COR-L47 (cell line): ENCODE data around the gene B9D1.

Experiments used
- DNase-seq: peaks from one replicate; lab custom pipeline; 2025; lab: John Stamatoyannopoulos, UW

Gene B9D1

GRCh38 chr17:19388791-19389785 lies 26.6 kb upstream of the B9D1 start:
- no peak for DNase-seq

DNA sequence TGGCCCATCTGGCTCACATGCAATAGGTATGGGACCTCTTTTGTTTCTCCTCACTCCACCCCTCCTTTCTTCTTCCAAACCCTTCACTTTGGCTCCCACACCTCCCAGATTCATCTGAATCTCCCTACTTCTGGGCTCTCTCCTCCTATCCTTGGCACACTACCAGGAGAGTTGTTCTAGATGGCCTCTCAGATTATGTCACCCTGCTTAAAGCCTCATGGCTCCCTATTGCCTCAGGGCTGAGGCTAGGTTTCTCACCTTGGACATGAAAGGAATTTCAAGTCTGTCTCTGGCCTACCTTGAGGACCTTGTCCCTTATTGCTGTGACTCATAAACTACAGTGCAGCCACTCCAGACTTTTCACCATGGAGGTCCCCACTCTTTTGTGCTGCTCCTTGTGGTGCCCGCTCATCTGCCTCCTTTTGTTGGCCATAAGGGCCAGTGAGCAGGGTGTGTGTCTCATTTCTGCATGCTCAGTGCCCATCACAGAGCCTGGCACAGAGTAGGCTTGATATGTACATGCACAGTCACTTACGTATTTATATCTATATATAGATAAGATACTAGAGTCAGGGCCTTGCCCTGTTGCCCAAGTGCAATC lies 25.5 kb upstream of the B9D1 start:
- no peak for DNase-seq

DNA sequence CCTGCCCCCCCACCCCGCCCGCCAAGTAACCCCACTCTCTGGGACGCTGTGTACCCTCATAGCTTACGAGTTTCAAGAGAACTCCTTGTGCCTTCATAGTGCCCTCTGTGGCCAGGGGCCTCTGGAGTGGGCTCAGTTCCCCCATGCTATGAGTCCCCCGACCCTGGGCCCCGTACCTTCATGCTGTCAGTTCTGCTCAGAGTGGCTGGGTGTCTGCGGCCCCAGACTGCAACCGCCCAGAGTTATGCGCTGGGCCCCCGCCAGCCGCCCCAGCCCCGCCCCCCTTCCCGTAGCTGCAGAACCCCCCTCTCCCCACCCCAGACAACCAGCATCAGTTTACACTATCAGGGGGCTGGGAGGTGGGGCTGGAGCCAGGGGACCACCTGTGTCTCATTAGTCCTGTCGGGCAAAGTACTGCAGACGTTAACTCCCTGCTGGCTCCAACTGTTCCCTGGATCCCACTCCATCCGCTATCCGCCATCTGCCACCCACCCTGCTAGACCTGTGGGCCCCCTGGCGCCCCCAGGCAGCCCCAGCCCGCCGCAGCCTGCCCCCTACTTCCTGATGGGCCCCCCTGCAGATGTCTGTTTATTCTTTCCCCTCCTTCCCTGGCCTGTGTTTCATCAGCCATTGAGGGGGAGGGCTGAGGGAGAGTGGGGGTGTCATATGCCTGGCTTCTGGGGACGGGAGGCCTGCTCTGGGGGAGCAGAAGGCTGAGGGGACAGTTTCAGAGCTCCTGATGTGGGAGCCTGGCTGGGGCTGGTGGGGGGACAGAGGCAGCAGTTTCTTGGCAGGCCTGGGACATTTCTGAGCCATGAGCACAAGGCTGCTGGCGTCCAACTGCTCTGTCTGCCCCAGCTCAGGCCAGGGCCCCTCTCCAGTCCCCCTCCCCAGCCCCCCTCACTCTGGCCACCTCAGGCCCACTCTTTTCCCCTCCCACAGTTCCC lies 24.7 kb upstream of the B9D1 start, which contains the start of gene MFAP4:
Gene MFAP4, minus strand, starts transcription at position 217 of the 947 bp plus-strand sequence. Its CDS starts 35 bp downstream, at position 182.
- no peak for DNase-seq

DNA sequence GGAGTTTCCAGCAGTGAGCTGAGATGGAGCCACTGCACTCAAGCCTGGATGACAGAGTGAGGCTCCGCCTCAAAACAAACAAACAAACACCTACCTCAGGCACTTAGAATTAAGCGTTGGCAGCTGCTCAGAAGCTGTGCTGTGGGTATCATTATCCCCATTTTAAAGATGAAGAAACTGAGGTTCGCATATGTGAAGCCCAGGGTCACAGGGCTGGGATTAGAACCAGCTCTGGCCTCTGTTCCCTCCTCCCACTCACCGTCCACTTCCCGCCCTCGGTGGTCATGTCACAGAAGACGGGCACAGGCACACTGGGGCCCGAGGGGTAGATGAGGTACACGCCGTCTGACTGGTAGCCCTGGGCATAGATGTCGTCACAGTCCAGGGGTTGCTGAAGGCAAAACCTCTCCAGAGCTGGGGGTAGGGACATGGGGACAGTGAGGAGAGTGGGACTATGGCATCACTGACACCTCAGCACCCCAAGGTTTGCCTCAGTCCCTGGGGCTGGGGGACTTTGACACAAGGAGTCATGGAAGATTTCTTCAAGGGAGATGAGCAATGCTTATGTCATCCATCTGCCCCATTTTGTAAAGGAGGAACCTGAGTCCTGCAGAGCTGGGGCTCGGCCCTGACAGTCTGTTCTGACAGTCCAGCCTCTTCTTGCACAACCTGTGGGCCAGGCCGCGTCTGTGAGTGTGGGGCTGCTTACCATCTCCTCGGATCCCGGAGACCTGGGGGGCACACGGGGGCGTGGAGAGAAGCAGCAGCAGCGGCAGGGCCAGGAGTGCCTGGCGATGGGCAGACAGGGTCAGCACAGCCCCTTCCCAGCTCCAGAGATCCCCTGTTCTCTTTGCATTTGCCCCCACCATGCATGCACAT lies 23.8 kb upstream of the B9D1 start:
- no peak for DNase-seq

- DNase-seq, result no peak
Observed at GRCh38 chr17:19385521-19385983, 23.0 kb upstream of the B9D1 start.

- no peak for DNase-seq
Observed at GRCh38 chr17:19384723-19385391, 22.3 kb upstream of the B9D1 start.

- no peak for DNase-seq
Observed at GRCh38 chr17:19383681-19384470, 21.4 kb upstream of the B9D1 start.

GRCh38 chr17:19382531-19383444 lies 20.3 kb upstream of the B9D1 start:
- no peak for DNase-seq

DNA sequence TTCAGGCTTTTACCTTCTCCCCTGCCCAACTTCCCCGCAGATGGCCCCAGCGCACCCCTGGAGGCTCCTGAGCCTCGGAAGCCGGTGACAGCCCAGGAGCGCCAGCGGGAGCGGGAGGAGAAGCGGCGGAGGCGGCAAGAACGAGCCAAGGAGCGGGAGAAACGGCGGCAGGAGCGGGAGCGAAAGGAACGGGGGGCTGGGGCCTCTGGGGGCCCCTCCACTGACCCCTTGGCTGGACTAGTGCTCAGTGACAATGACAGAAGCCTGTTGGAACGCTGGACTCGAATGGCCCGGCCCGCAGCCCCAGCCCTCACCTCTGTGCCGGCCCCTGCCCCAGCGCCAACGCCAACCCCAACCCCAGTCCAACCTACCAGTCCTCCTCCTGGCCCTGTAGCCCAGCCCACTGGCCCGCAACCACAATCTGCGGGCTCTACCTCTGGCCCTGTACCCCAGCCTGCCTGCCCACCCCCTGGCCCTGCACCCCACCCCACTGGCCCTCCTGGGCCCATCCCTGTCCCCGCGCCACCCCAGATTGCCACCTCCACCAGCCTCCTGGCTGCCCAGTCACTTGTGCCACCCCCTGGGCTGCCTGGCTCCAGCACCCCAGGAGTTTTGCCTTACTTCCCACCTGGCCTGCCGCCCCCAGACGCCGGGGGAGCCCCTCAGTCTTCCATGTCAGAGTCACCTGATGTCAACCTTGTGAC lies 19.4 kb upstream of the B9D1 start:
- no peak for DNase-seq

- no peak for DNase-seq
Observed at GRCh38 chr17:19381361-19381740, 18.8 kb upstream of the B9D1 start.

DNA sequence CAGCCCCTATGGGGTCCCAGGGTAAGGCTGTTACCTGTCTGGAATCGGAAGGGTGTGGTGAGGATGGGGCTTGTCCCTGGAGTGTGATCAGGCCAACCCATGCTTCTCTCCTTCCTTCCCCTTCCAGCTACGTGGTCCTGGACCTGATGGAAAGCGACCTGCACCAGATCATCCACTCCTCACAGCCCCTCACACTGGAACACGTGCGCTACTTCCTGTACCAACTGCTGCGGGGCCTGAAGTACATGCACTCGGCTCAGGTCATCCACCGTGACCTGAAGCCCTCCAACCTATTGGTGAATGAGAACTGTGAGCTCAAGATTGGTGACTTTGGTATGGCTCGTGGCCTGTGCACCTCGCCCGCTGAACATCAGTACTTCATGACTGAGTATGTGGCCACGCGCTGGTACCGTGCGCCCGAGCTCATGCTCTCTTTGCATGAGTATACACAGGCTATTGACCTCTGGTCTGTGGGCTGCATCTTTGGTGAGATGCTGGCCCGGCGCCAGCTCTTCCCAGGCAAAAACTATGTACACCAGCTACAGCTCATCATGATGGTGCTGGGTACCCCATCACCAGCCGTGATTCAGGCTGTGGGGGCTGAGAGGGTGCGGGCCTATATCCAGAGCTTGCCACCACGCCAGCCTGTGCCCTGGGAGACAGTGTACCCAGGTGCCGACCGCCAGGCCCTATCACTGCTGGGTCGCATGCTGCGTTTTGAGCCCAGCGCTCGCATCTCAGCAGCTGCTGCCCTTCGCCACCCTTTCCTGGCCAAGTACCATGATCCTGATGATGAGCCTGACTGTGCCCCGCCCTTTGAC lies 18.2 kb upstream of the B9D1 start:
- DNase-seq, result no peak

DNA sequence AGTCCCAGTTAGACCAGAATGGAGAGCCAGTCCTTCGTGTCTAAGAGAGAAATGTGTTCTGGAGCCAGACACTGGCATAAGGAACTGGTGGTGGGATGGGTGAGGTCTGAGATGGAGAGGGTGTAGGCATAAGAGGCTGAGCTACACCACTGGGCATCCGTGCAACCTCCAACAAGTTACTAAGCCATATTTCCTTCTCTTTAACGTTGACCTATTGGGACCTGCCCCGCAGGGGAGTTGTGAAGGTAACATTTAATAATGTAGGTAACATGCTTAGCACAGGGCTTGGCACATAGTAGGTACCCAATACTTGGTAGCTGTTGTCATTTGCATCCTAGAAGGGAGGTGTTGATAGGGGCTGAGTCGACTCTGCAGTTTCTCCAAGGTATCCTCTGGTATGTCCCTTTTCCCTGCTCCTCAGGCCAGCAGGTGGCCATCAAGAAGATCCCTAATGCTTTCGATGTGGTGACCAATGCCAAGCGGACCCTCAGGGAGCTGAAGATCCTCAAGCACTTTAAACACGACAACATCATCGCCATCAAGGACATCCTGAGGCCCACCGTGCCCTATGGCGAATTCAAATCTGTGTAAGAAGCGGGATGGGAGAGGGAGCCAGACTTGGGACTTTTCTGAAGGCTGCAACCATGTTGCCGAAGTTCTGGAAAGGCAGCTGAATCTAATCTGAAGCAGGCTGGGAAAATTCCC lies 17.0 kb upstream of the B9D1 start:
- no peak for DNase-seq

GRCh38 chr17:19378416-19379360 lies 16.2 kb upstream of the B9D1 start, which contains the start of gene MAPK7:
TSS of gene MAPK7 (plus strand) at chr17:19378498. CDS start at chr17:19378901, 403 bp downstream.
- DNase-seq, result peak; percentile 23

- peak; percentile 93 for DNase-seq
Observed at GRCh38 chr17:19377602-19378415, 15.3 kb upstream of the B9D1 start.
